Spleen (tissue), 7 donors: ENCODE results near the gene MEIS2.

Experiments
- CTCF ChIP-seq, 11 experiments: fragments of 200-600 bp in 7 of 11; fragments of 450-650 bp in 4 of 11; sonication (generic) in 4 of 11; IDR thresholded peaks in 8 of 11; conservative IDR thresholded peaks in 3 of 11; 1 replicate in 7 of 11; 2 replicates in 4 of 11; pipeline versions ENCODE4 v1.4.0 to v1.8.0; 2016 to 2021; ENCODE audit warnings: antibody characterized with exemption in 11 of 11, inconsistent platforms in 4 of 11, mild to moderate bottlenecking in 1 of 11
- POLR2A ChIP-seq, 3 donors: fragments of 450-650 bp; IDR thresholded peaks; one replicate each; pipeline ENCODE4 v1.5.1; 2017; ENCODE audit warnings: antibody characterized with exemption in 3 of 3, mild to moderate bottlenecking in 1 of 3
- donor health status: DM: no; HTN: no; CAD: no; lungs with moderate emphysema.
- donor health status: DM: no; HTN: no; CAD: no.
- donor health status: DM: no; HTN: no; CAD: no.

- no peak for TF ChIP-seq POLR2A (IDR thresholded peaks at IDR 0.05)
- TF ChIP-seq CTCF (IDR thresholded peaks at IDR 0.05 in 8 of 11, conservative IDR thresholded peaks at IDR 0.05 in 3 of 11) = no peak
Observed at GRCh38 chr15:36841193-36841592, 259.2 kb downstream of the MEIS2 start.
